ENCODE results near the gene MIP.

DNA sequence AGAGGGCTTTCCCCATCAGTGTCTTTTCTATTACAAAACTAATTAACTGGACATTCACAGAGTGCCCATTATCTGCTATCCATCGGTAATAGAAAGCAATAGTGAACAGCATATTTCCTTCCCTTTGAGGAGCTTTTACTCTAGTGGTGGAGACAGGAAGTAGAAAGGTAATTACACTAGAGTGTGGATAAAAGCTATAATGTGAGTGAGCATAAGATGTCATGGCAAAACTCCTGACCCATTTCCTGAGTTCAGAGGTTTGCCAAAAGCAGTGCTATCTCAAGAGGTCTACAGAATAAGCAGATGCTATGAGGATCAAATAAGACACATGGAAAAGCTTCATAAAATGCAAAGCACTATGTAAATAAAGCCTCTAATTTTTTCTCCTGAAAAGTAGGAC lies 29.3 kb downstream of the MIP start:
- no peak for TF ChIP-seq RAD21 (IDR thresholded peaks at IDR 0.05; ENCODE audit: low read depth)
- no peak for TF ChIP-seq NFIC (IDR thresholded peaks at IDR 0.05)
- TF ChIP-seq CEBPB (IDR thresholded peaks at IDR 0.05): no peak
- no peak for TF ChIP-seq EP300 (IDR thresholded peaks at IDR 0.05; ENCODE audit: borderline replicate concordance)
- TF ChIP-seq ZBTB7A (IDR thresholded peaks at IDR 0.05; ENCODE audit: low read depth): no peak
- no peak for TF ChIP-seq TCF12 (IDR thresholded peaks at IDR 0.05; ENCODE audit: low read depth)
- no peak for TF ChIP-seq CREB1 (IDR thresholded peaks at IDR 0.05; ENCODE audit: low read depth)
- TF ChIP-seq, protein P1, sequence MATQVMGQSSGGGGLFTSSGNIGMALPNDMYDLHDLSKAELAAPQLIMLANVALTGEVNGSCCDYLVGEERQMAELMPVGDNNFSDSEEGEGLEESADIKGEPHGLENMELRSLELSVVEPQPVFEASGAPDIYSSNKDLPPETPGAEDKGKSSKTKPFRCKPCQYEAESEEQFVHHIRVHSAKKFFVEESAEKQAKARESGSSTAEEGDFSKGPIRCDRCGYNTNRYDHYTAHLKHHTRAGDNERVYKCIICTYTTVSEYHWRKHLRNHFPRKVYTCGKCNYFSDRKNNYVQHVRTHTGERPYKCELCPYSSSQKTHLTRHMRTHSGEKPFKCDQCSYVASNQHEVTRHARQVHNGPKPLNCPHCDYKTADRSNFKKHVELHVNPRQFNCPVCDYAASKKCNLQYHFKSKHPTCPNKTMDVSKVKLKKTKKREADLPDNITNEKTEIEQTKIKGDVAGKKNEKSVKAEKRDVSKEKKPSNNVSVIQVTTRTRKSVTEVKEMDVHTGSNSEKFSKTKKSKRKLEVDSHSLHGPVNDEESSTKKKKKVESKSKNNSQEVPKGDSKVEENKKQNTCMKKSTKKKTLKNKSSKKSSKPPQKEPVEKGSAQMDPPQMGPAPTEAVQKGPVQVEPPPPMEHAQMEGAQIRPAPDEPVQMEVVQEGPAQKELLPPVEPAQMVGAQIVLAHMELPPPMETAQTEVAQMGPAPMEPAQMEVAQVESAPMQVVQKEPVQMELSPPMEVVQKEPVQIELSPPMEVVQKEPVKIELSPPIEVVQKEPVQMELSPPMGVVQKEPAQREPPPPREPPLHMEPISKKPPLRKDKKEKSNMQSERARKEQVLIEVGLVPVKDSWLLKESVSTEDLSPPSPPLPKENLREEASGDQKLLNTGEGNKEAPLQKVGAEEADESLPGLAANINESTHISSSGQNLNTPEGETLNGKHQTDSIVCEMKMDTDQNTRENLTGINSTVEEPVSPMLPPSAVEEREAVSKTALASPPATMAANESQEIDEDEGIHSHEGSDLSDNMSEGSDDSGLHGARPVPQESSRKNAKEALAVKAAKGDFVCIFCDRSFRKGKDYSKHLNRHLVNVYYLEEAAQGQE (IDR thresholded peaks at IDR 0.05; ENCODE audit: low read depth): no peak
- TF ChIP-seq, protein P2, sequence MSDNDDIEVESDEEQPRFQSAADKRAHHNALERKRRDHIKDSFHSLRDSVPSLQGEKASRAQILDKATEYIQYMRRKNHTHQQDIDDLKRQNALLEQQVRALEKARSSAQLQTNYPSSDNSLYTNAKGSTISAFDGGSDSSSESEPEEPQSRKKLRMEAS (IDR thresholded peaks at IDR 0.05): no peak
- TF ChIP-seq YY1 (IDR thresholded peaks at IDR 0.05; ENCODE audit: low read depth): no peak
- TF ChIP-seq FOXM1 (IDR thresholded peaks at IDR 0.05; ENCODE audit: borderline replicate concordance, low read depth): no peak
- no peak for TF ChIP-seq TAF1 (IDR thresholded peaks at IDR 0.05; ENCODE audit: low read depth)
- TF ChIP-seq TEAD4 (IDR thresholded peaks at IDR 0.05): no peak
- no peak for TF ChIP-seq EGR1 (IDR thresholded peaks at IDR 0.05)

Measured in Ishikawa (cell line).